B cell (primary cell): ENCODE measurements around the gene LIPH. TPM values are rescaled to one million over a fixed set of nuclear protein-coding genes. Genes with fewer than 3 reads are reported as not detected.

ENCODE experiments used
- ATAC-seq: fragments of 200-7000 bp; cut with Tn5 transposase; one replicate; pipeline ENCODE4 v1.10.0; 2021; ENCODE audit warnings: low read depth, mild to moderate bottlenecking, moderate number of reproducible peaks, moderate library complexity
- CTCF ChIA-PET: fragments of 350-600 bp; sonication (Branson Sonifier 250); formaldehyde crosslinking; loops from one replicate; lab custom pipeline; 2021; ENCODE audit warnings: antibody characterized with exemption, inconsistent platforms; lab: Charles Lee
- POLR2A ChIA-PET: fragments of 350-600 bp; sonication (Branson Sonifier 250); formaldehyde crosslinking; loops from one replicate; lab custom pipeline; 2021; ENCODE audit warnings: antibody characterized with exemption; lab: Charles Lee
- DNase-seq: peaks from one replicate; pipeline ENCODE4 v3.0.0; 2013
- H2AFZ ChIP-seq: 2 replicates; pipeline ENCODE4 v1.6.1; 2012; ENCODE audit warnings: mild to moderate bottlenecking, low read depth, low read length; ENCODE audit not compliant: insufficient read depth, poor library complexity, severe bottlenecking
- H3K27ac ChIP-seq, 2 donors: 1 replicate in 1 of 2; 2 replicates in 1 of 2; pipeline ENCODE4 v1.5.1; 2012 to 2013; ENCODE audit warnings: low read length in 2 of 2, mild to moderate bottlenecking in 2 of 2, moderate library complexity in 1 of 2
- H3K27me3 ChIP-seq, 4 experiments: fragments of 200-600 bp in 1 of 4; sonication (generic) in 1 of 4; replicated peaks in 1 of 4; 1 replicate in 2 of 4; 2 replicates in 2 of 4; pipeline versions ENCODE4 v1.6.1 to v1.7.0; 2013 to 2016; ENCODE audit warnings: low read length in 3 of 4, mild to moderate bottlenecking in 2 of 4, mixed read lengths in 1 of 4, moderate library complexity in 1 of 4; ENCODE audit not compliant: insufficient read depth in 4 of 4, control insufficient read depth in 3 of 4; ENCODE audit errors: control extremely low read depth in 1 of 4
- H3K36me3 ChIP-seq, 2 experiments: replicated peaks in 1 of 2; 1 replicate in 1 of 2; 2 replicates in 1 of 2; pipeline versions ENCODE4 v1.6.1 to v1.7.1; 2013; ENCODE audit warnings: low read length in 1 of 2; ENCODE audit not compliant: insufficient read depth in 2 of 2, control insufficient read depth in 1 of 2; ENCODE audit errors: control extremely low read depth in 1 of 2, extremely low read depth in 1 of 2
- H3K4me1 ChIP-seq, 2 donors: fragments of 200-600 bp in 1 of 2; sonication (generic) in 1 of 2; 1 replicate in 1 of 2; 2 replicates in 1 of 2; pipeline versions ENCODE4 v1.5.1 to v1.6.1; 2013 to 2017; ENCODE audit warnings: low read length in 2 of 2; ENCODE audit not compliant: control insufficient read depth in 2 of 2, insufficient read depth in 2 of 2
- H3K4me2 ChIP-seq: replicated peaks from 2 replicates; pipeline ENCODE3; 2012; ENCODE audit warnings: mild to moderate bottlenecking, low read depth, low read length; ENCODE audit not compliant: poor library complexity, severe bottlenecking
- H3K4me3 ChIP-seq, 5 experiments: fragments of 200-600 bp in 1 of 5; sonication (generic) in 1 of 5; 1 replicate in 3 of 5; 2 replicates in 2 of 5; pipeline versions ENCODE4 v1.5.1 to v1.7.0; 2011 to 2016; ENCODE audit warnings: low read length in 4 of 5, mild to moderate bottlenecking in 4 of 5, low read depth in 2 of 5, control low read depth in 1 of 5, moderate library complexity in 1 of 5; ENCODE audit not compliant: insufficient read depth in 1 of 5; ENCODE audit errors: control extremely low read depth in 1 of 5, extremely low read depth in 1 of 5
- H3K79me2 ChIP-seq: fragments of 200-600 bp; sonication (generic); one replicate; pipeline ENCODE4 v1.6.0; 2016; ENCODE audit warnings: low read length; ENCODE audit not compliant: control insufficient read depth, insufficient read depth
- H3K9ac ChIP-seq: fragments of 200-600 bp; sonication (generic); 2 replicates; pipeline ENCODE4 v1.6.1; 2017; ENCODE audit warnings: mild to moderate bottlenecking, low read length, moderate library complexity
- H3K9me3 ChIP-seq, 3 donors: one replicate each; pipeline versions ENCODE4 v1.6.1 to v1.7.1; 2013; ENCODE audit warnings: low read length in 2 of 3; ENCODE audit not compliant: control insufficient read depth in 2 of 3, insufficient read depth in 1 of 3; ENCODE audit errors: control extremely low read depth in 1 of 3
- H4K20me1 ChIP-seq: 2 replicates; pipeline ENCODE4 v1.6.0; 2012; ENCODE audit warnings: mild to moderate bottlenecking, low read length; ENCODE audit not compliant: insufficient read depth, control insufficient read depth, poor library complexity, severe bottlenecking
- H3K27ac Mint-ChIP-seq: one replicate; pipeline ENCODE4 v1.8.0; 2021; ENCODE audit warnings: mixed read lengths
- H3K27me3 Mint-ChIP-seq: one replicate; pipeline ENCODE4 v1.8.0; 2021; ENCODE audit warnings: mixed read lengths
- H3K4me1 Mint-ChIP-seq: one replicate; pipeline ENCODE4 v1.8.0; 2021; ENCODE audit warnings: mixed read lengths
- H3K4me3 Mint-ChIP-seq: one replicate; pipeline ENCODE4 v1.8.0; 2021; ENCODE audit warnings: mixed read lengths
- H3K9me3 Mint-ChIP-seq: one replicate; pipeline ENCODE4 v1.8.0; 2022; ENCODE audit warnings: mixed read lengths; ENCODE audit not compliant: insufficient read depth
- CTCF ChIP-seq: fragments of 200-600 bp; IDR thresholded peaks from one replicate; pipeline ENCODE4 v1.8.0; 2022; ENCODE audit warnings: antibody characterized with exemption, mild to moderate bottlenecking
- EZH2 ChIP-seq: IDR thresholded peaks from 2 replicates; pipeline ENCODE4 v1.6.1; 2012; ENCODE audit warnings: borderline replicate concordance, low read depth, mild to moderate bottlenecking, moderate library complexity, low read length; ENCODE audit not compliant: insufficient read depth, poor library complexity, severe bottlenecking
- WGBS: methylation state at CpG from one replicate; pipeline ENCODE4 v1.1.5; 2013; ENCODE audit warnings: missing lambda C conversion rate; ENCODE audit not compliant: insufficient coverage; 5-methylcytosine and 5-hydroxymethylcytosine counted together
- intact Hi-C: fragments of 100-400 bp; cut with micrococcal nuclease; formaldehyde crosslinking; loops from one replicate; pipeline ENCODE4 v1.10.0; 2022
- polyA plus RNA-seq: library from polyadenylated mRNA; depleted of rRNA; stranded (reverse); fragments of >200 nt; gene quantifications from 2 replicates; pipeline ENCODE4 v1.2.3, GENCODE V29; 2012
- total RNA-seq, 2 donors: library from RNA; stranded (reverse); fragments of 120-200 nt in 1 of 2; gene quantifications; 1 replicate in 1 of 2; 2 replicates in 1 of 2; pipeline versions ENCODE4 v1.2.3 to v1.2.4, GENCODE V29; 2013 to 2022

LIPH gene
- total and polyA plus RNA-seq, 2 donors (not counting 1 experiment from before 2014, with no cell fraction given), result not detected

DNA sequence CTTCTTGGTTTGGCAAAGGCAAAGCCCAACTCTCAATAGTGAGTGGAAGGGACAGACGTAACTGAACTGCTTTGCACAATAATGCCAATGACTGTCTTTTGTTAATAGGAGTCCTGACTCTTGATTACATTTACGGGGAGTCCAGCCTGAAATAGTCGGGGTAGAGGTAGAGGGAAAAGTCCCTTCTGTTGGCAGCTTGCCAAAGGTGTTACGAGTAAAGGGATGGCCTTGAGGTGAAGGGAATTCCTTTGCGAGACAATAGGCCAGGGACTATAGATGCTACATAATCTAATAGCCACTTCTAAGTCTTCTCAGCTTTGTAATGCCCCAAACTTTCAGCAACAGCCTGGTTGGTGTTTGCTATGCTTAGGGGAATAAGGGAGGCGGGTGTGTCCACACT, 31.5 kb upstream of the LIPH start:
- ChIA-PET POLR2A (no interaction called here), CTCF (interaction anchor here (1.3 to 1.7 kb wide), 2 partner anchors 9 to 25 kb away, joined by 5 to 7 read pairs; no protein-coding TSS in a partner anchor)
- no peaks in the 10 kb centered on the region for H3K27me3 Mint-ChIP-seq
- Histone ChIP-seq H3K9me3 (peaks cover 0 to 2% (median 0%) of the 10 kb centered on the region in 3 donors), H3K79me2 (peaks cover 25% of the 10 kb centered on the region), H3K4me2 (no peak overlapping the region), H3K4me3 (no peak overlapping the region), H2AFZ (no peak overlapping the region), H3K27ac (no peak overlapping the region), H3K4me1 (peaks cover 20 to 37% of the 10 kb centered on the region in 2 donors), H3K36me3 (peaks cover 0 to 7% of the 10 kb centered on the region in 2 experiments), H3K9ac (no peak overlapping the region), H3K27me3 (no peaks in the 10 kb centered on the region), H4K20me1 (no peaks in the 10 kb centered on the region)
- no peaks in the 10 kb centered on the region for H3K9me3 Mint-ChIP-seq
- no peak for ATAC-seq
- no peak for TF ChIP-seq EZH2
- TF ChIP-seq CTCF, result no peak
- intact Hi-C loops, result loop anchor here (10.0 kb wide), 1 partner anchor 1201 kb away; the partner anchor contains the start of gene EIF4A2
- H3K4me1 Mint-ChIP-seq, result peaks cover 25% of the 10 kb centered on the region
- no peak overlapping the region for H3K27ac Mint-ChIP-seq
- WGBS, result 87% methylated on average over 3 of the region's 6 CpGs
- no peak for DNase-seq
- no peak overlapping the region for H3K4me3 Mint-ChIP-seq

- Mint-ChIP-seq H3K27me3 (no peaks in the 10 kb centered on the region), H3K4me1 (peaks cover 20% of the 10 kb centered on the region), H3K4me3 (peak overlapping the region; percentile 7), H3K9me3 (no peaks in the 10 kb centered on the region), H3K27ac (no peak overlapping the region)
- Histone ChIP-seq H2AFZ (peak overlapping the region; percentile 1), H3K36me3 (no peaks in the 10 kb centered on the region), H3K4me3 (no peak overlapping the region), H4K20me1 (no peaks in the 10 kb centered on the region), H3K27me3 (no peaks in the 10 kb centered on the region), H3K9ac (no peak overlapping the region), H3K4me1 (peaks cover 13 to 32% of the 10 kb centered on the region in 2 donors), H3K9me3 (peaks cover 0 to 4% (median 0%) of the 10 kb centered on the region in 3 donors), H3K27ac (no peak overlapping the region), H3K4me2 (no peak overlapping the region), H3K79me2 (peaks cover 14% of the 10 kb centered on the region)
- ChIA-PET CTCF (no interaction called here), POLR2A (no interaction called here)
- 0% methylated on average over 2 of the region's 3 CpGs for WGBS
- peak; percentile 35 for DNase-seq
- intact Hi-C loops, result loop anchor here (10.0 kb wide), 1 partner anchor 1202 kb away; the partner anchor contains the start of gene EIF4A2
- ATAC-seq, result no peak
- TF ChIP-seq CTCF (no peak), EZH2 (no peak)
Observed at GRCh38 chr3:185582871-185583270, 30.5 kb upstream of the LIPH start.
